ENCODE data around the gene CFD.

- TF ChIP-seq CTCF (conservative IDR thresholded peaks at IDR 0.05 in 1 of 2, IDR thresholded peaks at IDR 0.05 in 1 of 2; ENCODE audit: extremely low read depth in 1 of 2, insufficient read depth in 1 of 2, low read depth in 1 of 2, low read length in 2 of 2) (no peak), EZH2 (IDR thresholded peaks at IDR 0.05; ENCODE audit: borderline replicate concordance, low read length) (no peak)
Measured at GRCh38 chr19:897442-898039, 38.1 kb downstream of the CFD start.

All from mammary epithelial cell (primary cell).